GOT3 (cell line): ENCODE measurements around the gene USP34.
"Not testable (repeated sequence)": the region's sequence is repeated elsewhere in the genome, so short reads cannot be mapped to it uniquely, and the experiment has no call there.

Experiments used
- DNase-seq: peaks from one replicate; lab custom pipeline; 2025; ENCODE audit warnings: mixed read lengths; lab: John Stamatoyannopoulos, UW

USP34 gene

GRCh38 chr2:61185231-61185728 lies 285.6 kb downstream of the USP34 start:
- DNase-seq = no peak

GRCh38 chr2:61184263-61184662 lies 286.6 kb downstream of the USP34 start:
- no peak for DNase-seq

- no peak for DNase-seq
These were observed 287.1 kb downstream of the USP34 start for GRCh38 chr2:61183795-61184194.

- DNase-seq = no peak
These were observed 288.9 kb downstream of the USP34 start for GRCh38 chr2:61182059-61182383.

GRCh38 chr2:61181382-61182058 lies 289.4 kb downstream of the USP34 start:
- no peak for DNase-seq

- DNase-seq = no peak
These were observed 290.2 kb downstream of the USP34 start for GRCh38 chr2:61180686-61181085.

GRCh38 chr2:61179701-61180639 lies 290.9 kb downstream of the USP34 start:
- DNase-seq = no peak

GRCh38 chr2:61178603-61179545 lies 292.0 kb downstream of the USP34 start:
- no peak for DNase-seq

- DNase-seq = no peak
These were observed 292.9 kb downstream of the USP34 start for GRCh38 chr2:61177727-61178549.

- DNase-seq = peak; percentile 91
These were observed 293.8 kb downstream of the USP34 start for GRCh38 chr2:61176755-61177726.

GRCh38 chr2:61175036-61175435 lies 295.9 kb downstream of the USP34 start:
- no peak for DNase-seq

GRCh38 chr2:61173116-61173515 lies 297.8 kb downstream of the USP34 start:
- DNase-seq = no peak

- DNase-seq = no peak
These were observed 298.2 kb downstream of the USP34 start for GRCh38 chr2:61172671-61173070.

- no peak for DNase-seq
These were observed 303.3 kb downstream of the USP34 start for GRCh38 chr2:61167579-61167978.

- DNase-seq = no peak
These were observed 304.9 kb downstream of the USP34 start for GRCh38 chr2:61165946-61166345.

- DNase-seq = not testable (repeated sequence)
These were observed 305.8 kb downstream of the USP34 start for GRCh38 chr2:61165082-61165481.

- DNase-seq = no peak
These were observed 308.2 kb downstream of the USP34 start for GRCh38 chr2:61162721-61163120.

- DNase-seq = no peak
These were observed 309.0 kb downstream of the USP34 start, which contains the start of gene C2orf74 for GRCh38 chr2:61161888-61162287. TSS of gene C2orf74 (plus strand) at chr2:61162188. CDS start at chr2:61162515, 327 bp downstream.

GRCh38 chr2:61158356-61158955 lies 312.4 kb downstream of the USP34 start:
- DNase-seq = no peak
